ENCODE data around the gene VASN.
"Not testable (repeated sequence)": the region's sequence is repeated elsewhere in the genome, so short reads cannot be mapped to it uniquely, and the experiment has no call there.

VASN gene

DNA sequence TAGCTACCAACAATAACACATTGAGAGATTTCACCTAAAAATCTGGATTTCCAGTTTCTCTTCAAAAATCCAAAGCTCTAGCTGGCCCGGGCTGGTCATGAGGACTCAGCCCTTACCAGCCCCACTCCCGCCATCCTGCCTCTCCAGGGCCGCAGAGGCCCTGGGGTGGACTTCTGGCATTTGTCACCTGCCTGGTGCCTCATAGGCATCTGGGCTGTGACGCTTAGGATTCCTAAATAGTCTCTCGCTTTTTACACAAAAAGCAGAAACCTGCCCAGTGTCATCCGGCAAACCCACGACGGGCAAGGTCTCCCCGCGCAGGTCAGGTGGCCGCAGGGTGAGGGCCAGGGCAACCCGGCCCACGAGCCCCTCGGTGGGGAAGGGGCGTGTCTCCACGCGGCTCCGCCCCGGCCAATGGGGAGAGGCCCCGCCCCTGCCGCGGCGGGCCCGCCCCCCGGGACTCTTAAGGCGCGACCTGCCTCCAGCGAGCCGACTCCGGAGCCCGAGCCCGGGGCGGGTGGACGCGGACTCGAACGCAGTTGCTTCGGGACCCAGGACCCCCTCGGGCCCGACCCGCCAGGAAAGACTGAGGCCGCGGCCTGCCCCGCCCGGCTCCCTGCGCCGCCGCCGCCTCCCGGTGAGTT, at the start of gene VASN:
Gene VASN, plus strand, starts transcription at position 492 of the 644 bp plus-strand sequence. CDS start 9,030 bp downstream, outside the sequence.
- DNase-seq = no peak

DNA sequence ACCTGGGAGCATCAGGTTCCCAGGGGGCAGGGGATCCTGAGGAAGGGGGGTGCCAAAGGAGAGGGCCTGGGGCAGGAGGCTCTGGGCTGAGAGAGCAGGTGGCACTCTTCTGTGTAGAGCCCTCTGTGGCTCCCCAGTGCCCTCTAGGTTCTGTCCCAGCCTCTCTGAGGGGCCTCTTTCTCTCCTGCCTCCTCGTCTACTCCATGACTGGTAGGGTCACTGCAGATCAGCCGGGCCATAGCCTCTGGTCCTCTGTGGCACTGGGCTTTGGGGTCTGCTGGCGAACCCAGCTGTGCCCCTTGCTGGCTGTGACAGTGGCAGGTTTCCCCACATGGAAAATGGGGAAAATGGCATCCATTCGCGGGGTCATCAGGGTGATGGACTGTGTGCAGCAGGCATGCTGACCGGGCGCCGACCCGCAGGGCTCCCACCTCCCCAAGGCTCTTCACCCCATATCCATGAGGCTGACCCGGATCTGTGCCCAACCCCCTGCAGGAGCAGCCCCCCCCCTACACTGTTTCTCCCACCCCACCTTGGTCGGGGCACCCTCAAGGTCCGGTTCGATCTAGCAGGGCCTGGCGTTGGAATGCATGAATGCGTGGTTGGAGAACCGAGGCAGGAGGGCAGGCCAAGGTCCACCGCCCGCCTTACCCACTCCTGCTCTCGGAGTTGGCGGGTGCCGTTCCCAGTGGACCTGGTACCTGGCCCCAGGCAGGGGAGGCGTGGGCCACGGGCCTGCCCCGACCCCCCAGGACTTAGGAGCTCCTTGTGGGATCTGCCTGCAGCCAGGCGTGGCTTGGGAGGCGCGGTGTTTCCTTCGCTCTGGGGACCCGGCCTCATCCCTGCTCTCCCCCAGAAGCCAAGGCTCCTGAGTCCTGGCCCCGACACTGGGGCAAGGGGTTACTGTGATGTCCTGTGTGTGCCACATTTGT, 49.3 kb upstream of the VASN start:
- no peak for DNase-seq

DNA sequence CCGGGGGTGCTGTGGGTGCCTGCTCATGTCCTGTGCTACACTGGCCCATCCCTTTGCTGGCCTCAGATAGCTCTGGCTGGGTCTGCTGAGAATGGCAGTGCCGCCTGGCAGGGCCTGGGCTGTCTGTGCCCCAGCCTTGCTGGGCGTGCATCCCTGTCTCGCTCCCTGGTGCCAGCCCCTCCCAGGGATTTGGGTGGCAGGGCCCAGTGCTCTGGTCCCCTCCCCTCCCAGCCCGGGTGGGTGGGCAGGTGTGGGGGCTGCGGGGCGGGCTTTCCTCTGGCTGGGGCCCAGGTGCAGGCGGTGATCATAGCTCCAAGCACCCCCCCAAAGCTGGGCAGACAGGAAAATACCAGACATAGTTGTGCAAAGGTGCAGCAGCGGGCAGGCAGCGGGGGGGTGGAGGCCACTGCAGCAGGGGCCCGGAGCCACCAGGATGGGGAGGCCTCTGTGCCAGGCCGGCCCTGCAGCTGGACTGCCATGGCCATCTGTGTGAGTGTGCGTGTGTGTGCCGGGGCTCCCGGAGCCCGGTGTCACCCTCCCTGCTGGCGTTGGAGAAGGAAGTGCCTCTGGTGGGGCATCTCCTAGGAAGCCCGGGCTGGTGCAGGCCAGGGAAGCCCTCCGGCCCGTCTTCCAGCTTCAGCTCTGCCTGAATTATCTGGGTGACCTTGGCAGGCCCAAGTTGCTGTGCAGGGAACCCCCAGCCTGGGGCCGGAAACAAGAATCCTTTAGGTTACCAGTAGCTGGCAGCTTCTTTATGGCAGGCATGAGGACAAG, 48.4 kb upstream of the VASN start:
- DNase-seq = no peak

DNA sequence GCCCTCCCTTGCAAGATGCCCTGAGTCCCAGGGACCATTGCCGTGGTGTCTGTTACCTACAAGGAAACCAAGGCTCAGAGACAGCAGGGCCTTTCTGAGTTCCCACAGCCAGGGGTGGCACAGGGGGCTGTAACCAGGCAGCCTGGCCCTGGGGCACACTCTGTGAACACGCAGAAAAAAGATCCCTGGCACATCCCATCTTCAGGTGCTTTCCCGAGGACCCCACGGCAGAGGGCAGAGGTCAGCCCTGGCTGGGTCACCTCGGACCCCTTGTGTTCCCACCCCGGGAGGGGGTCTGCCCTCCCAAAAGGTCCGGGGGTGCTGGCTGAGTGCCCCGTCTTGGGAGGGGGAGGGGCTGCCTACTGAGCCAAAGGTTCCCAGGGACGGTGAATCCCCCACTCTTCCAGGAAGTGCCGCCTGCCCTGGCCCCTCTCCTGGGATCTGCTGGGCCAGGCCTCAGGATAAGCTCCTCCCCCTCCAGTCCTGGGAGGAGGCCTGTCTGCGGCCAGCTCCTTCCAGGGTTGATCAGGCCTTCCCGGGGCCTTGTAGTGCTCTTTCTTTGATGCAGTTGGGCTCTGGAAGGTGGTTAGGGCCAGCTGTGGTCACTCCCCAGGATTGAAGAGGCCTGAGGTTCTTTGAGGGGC, 47.7 kb upstream of the VASN start:
- no peak for DNase-seq

DNA sequence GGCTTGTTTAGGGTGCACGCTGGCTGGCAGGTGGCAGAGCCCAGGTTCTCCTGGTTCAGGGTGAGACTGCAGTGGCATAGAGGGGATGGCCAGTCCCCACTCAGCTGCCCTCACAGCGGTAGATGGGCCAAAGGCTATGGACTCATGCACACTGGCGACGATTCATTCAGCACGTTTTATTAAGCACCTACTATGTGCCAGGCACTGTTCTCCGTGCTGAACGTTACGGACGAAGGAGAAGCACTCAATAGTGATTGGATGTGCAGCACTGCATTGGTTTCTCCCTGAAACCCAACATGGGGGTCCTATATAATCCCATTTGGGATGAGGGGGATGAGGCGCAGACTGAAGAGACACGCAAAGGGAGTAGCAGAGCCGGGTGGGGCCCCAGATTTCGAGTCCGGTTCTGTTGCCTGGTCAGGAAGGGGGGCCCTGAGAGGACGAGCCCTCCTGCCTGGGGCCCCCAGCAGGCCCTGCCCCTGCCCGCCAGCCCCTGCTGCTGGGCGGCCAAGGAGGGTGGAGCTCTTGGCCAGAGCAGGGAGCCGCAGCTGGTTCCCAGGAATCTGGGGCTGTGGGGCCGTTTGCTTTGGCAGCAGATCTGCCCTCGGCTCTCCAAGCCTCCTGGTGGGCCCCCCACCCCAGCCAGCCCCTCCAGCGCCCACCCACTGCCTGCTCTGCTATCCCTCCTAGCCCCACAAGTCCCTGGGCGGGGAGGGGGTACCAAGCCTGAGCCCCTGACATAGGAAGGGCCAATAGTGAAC, 47.0 kb upstream of the VASN start:
- DNase-seq = no peak

DNA sequence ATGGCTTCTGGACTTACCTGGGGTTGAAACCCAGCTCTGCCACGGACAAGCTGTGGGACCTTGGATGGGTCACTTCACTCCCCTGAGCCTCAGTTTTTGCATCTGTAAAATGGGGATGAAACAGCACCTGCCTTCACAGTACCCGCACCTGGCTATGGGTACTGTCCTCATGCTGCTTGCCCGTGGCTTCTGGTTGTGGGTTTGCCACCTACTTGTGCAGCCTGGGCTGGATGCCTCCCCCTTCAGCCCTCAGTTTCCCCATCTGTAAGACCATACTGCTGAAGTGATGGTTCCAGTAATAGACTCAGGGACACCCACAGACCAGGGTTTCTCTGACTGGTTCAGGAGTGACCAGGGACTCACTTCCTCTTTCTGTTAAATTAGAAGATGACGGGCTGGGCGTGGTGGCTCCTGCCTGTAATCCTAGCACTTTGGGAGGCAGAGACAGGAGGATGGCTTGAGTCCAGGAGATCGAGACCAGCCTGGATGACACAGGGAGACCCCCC, 46.3 kb upstream of the VASN start:
- DNase-seq = no peak

DNA sequence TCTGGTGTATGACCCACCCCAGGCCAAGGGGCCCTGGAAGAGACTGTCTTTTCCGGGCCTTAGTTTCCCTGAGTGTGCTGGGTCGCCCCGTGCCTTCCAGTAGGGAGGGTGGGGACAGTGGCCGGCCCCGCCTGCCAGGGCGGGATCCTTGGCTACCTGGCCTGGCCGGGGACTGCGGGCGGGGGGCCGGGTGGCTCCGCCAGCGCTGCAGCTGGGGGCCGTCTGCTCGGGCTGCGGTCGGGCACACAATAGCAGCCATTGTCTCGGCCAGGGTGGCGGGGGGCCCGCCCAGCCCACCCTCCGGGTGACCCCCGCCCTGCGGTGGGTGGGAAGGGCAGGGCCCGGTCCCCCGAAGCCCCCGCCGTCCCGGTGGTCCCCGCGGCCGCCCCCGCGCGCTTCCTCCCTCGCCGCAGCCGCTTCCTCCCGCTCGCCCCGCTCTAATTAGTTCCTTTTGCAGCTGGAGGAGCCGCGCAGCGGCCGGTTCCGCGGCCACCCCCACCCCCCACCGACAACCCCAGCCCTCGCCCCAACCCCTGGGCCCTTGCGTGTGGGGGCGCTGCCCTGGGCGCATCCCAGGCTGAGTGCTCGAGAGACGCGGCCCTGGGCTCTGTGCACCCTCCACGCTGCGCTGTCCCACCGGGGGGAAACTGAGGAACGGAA, 44.1 kb upstream of the VASN start:
- DNase-seq = no peak

DNA sequence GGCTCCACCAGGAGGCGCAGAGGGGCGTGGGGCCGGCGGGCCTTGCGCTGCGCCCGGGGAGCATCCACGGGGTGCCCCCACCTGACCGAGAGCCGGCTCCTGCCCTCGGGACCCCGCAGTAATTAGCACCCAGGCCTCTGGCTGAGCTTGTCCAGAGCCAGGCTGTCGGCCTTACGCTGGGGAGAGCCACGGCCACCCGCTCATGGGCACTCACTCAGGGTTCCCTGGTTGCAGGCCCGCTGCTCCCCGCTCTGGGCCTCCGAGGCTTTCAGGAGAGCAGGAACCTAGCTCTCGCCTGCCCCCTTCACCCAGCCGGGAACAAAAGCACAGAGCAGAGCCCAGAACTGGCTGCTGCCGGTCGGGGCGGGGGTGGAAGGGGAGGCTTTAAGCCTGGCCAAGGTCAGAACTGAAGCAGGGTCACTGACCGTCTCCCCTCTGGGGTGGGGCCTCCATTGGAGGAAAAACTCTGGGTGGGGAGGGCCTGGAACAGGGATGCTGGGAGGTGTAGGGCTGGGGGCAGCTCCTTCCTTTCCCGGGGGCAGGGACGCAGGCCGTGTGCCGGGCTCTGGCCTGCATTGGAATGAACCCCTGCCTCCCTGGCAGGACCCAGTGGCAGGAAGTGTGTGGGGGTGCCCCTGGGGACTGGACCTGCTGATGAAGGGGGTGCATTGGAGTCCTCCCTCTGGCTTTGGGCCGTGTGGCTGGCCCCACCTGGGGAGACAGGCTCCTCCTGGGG, 43.4 kb upstream of the VASN start:
- no peak for DNase-seq

DNA sequence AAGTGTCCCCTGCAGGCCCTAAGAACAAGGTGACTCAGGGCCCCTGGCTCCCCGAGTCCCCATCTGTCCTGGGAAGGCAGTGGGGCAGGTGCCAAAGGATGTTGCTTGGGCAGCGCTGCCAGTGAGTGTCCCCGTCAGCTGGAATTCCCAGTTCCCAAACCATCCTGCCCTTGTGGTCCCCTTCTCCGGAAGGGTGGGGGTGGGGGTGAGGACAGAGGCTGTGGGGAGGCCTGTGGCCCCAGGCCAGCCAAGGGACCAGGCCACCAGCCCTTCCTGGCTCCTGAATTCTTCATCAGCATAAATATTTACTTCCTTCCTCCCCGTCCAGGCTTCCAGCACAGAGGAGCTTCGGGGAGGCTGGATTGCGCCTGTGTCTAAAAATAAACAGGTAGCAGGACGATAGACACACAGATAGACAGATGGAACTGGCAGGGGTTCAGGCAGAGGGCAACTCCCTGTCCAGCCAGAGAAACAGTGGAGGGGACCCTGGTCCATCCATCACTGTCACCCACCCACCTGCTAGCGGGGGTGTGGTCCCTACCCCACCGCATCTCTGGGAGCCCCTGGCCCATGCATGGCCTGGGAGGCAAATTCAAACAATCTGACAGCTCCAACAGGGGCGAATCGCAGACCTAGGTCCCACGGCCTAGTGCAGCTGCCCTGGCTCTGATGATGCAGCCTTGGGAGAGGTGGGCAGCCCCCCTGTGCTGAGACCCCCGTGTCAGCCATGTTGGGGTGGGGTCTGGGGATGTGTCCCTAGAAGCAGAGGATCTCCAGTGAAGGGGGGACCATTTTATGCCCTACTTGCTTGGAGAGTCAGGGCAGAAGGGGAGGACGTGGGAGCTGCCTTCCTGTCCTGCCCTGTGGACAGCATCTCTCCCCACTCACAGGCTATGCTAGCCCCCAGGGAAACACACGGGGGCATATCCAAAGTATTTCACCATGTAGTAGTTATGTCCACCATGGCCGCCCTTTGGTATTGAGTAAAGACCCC, 42.6 kb upstream of the VASN start:
- no peak for DNase-seq

DNA sequence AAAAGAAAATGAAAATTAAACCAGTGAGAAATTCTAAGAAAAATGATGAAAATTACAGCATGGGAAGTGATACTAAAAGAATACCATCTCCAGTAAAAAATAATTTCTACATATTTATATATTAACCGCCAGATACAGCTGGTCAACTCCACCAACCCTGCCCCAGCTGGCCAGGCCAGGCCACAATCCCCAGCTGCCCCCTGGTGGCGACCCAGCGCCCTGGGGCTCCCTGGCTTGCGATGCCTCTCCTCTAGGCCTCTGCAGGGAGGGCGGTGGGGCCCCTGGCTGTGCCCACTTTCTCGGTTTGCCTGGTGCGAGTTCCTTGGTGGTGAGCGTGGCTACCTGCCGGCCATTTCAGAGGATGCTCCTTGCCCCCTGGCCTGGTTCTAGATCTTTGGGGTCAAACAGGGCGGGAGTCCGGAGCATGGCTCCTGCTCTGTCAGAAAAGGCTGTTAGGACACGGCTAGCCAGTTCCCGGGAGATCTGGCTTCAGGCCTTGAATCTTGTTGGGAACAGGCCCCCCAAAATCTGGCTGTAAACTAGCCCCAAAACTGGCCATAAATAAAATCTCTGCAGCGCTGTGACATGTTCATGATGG, 41.3 kb upstream of the VASN start:
- DNase-seq = no peak

DNA sequence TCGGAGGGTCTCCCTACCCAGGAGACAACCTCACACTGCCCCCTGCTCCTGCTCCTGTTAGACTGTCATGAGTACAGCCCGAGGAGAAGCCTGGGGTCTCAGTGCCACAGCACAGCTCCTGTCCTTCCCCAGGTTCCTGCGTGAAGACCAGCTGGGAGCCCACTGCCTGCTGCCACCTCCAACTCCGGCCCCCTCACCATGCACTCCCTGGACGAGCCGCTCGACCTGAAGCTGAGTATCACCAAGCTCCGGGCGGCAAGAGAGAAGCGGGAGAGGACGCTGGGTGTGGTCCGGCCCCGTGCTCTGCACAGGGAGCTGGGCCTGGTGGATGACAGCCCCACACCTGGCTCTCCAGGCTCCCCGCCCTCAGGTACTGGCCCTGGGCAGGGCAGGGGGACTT, 39.6 kb upstream of the VASN start:
- no peak for DNase-seq

DNA sequence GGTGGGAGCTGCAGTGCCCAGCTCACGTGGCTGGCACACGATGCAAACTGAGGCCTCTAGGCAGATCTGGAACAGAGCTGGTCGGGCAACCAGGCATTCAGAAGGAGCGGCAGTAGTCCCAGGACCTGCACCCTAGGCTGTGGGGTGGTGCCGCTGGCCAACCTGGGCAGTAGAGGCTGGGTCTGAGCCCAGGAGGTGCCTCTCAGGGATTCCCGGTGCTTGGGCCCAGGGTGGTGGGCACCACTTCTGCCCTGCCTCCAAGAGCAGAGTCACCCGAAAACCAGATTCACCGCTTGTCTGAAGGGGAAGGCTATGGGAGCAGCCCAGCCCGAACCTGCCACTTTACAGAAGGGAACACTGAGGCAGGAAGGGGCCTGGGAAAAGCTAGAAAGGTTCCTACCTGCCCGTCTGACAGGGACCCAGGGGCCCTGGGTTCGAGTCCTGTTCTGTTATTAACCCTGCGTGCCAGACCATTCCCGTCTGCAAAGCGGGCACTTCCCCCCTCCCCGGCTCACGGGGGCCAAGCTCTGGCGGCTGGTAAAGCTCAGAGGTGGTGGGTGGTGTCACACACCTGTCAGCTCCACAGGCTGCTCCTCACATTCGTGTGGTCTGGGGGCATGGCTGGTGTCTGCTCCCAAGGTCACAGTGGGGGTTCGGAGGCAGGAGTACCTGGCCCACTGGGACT, 38.9 kb upstream of the VASN start:
- DNase-seq = no peak

DNA sequence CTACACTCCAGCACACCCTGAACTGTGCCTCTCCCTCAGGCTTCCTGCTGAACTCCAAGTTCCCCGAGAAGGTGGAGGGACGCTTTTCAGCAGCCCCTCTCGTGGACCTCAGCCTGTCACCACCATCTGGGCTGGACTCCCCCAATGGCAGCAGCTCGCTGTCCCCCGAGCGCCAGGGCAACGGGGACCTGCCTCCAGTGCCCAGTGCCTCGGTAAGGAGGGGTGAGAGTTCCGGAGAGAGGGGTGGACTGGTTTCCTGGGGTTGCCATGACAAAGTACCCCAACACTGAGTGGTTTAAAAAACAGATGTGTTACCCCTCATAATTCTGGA, 38.4 kb upstream of the VASN start:
- DNase-seq = no peak

DNA sequence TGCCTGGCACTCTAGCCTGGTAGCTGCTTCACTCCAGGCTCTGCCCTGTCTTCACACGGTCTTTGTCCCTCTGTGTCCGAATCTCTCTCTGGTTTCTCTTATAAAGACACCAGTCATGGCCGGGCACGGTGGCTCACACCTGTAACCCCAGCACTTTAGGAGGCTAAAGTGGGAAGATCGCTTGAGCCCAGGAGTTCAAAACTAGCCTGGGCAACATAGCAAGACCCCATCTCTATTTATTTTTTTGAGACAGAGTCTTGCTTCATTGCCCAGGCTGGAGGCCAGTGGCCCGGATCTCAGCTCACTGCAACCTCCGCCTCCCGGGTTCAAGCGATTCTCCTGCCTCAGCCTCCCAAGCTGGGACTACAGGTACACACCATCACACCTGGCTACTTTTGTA, 37.9 kb upstream of the VASN start:
- not testable (repeated sequence) for DNase-seq

DNA sequence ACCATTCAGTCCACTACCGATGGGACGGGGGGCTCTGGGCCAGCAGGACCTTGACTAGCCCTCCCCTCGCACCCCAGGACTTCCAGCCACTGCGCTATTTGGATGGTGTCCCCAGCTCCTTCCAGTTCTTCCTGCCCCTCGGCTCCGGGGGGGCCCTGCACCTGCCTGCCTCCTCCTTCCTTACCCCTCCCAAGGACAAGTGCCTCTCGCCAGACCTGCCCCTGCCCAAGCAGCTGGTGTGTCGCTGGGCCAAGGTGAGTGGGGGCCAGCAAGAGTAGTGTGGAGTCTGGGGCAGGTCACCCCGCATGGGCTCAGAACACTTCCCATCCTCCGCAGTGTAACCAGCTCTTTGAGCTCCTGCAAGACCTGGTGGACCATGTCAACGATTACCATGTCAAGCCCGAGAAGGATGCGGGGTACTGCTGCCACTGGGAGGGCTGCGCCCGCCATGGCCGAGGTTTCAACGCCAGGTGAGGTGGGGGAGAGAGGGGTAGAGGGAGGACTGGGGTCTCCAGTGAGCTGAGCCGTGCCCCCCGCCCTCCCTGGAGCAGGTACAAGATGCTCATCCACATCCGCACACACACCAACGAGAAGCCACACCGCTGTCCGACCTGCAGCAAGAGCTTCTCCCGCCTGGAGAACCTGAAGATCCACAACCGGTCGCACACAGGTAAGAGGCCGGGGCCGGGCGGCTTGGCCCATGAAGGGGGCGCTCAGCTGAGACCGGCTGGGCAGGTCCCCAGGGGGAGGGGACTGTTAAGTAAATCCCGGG, 36.7 kb upstream of the VASN start:
- no peak for DNase-seq

DNA sequence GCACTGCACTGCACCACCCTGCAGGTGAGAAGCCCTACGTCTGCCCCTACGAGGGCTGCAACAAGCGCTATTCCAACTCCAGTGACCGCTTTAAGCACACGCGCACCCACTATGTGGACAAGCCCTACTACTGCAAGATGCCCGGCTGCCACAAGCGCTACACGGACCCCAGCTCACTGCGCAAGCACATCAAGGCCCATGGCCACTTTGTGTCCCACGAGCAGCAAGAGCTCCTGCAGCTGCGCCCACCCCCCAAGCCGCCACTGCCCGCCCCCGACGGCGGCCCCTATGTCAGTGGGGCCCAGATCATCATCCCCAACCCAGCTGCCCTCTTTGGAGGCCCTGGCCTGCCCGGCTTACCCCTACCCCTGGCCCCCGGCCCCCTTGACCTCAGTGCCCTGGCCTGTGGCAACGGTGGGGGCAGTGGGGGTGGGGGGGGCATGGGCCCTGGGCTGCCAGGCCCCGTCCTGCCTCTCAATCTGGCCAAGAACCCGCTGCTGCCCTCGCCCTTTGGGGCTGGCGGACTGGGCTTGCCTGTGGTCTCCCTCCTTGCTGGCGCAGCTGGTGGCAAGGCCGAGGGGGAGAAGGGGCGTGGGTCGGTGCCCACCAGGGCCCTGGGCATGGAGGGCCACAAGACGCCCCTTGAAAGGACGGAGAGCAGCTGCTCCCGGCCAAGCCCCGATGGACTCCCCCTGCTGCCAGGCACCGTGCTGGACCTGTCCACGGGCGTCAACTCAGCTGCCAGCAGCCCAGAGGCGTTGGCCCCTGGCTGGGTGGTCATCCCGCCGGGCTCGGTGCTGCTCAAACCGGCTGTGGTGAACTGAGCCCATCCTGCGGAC, 34.7 kb upstream of the VASN start:
- DNase-seq = no peak
